Measurements from ENCODE around the gene FSTL5.
"Not testable (repeated sequence)": the region's sequence is repeated elsewhere in the genome, so short reads cannot be mapped to it uniquely, and the experiment has no call there.

FSTL5 gene

GRCh38 chr4:162163892-162164759 lies at the start of gene FSTL5:
Gene FSTL5, minus strand, starts transcription at chr4:162164000. Its CDS starts 52,604 bp downstream, at chr4:162111396.
- no peak for DNase-seq (ENCODE audit: extremely low read depth in 1 of 2, low read depth in 1 of 2)

- no peak for DNase-seq (ENCODE audit: extremely low read depth in 1 of 2, low read depth in 1 of 2)
Measured at GRCh38 chr4:162209706-162210105, 45.9 kb upstream of the FSTL5 start.

- not testable (repeated sequence) for DNase-seq (ENCODE audit: extremely low read depth in 1 of 2, low read depth in 1 of 2)
Measured at GRCh38 chr4:162203478-162203877, 39.7 kb upstream of the FSTL5 start.

- no peak for DNase-seq (ENCODE audit: extremely low read depth in 1 of 2, low read depth in 1 of 2)
Measured at GRCh38 chr4:162201673-162202072, 37.9 kb upstream of the FSTL5 start.

GRCh38 chr4:162170509-162170908 lies 6.7 kb upstream of the FSTL5 start:
- DNase-seq (ENCODE audit: extremely low read depth in 1 of 2, low read depth in 1 of 2), result no peak

GRCh38 chr4:162164906-162165510 lies 1.2 kb upstream of the FSTL5 start:
- DNase-seq (ENCODE audit: extremely low read depth in 1 of 2, low read depth in 1 of 2), result no peak

- DNase-seq (ENCODE audit: extremely low read depth in 1 of 2, low read depth in 1 of 2), result no peak
Measured at GRCh38 chr4:162162672-162163071, 1.1 kb downstream of the FSTL5 start.

GRCh38 chr4:162157241-162157640 lies 6.6 kb downstream of the FSTL5 start:
- DNase-seq (ENCODE audit: extremely low read depth in 1 of 2, low read depth in 1 of 2), result no peak

- DNase-seq (ENCODE audit: extremely low read depth in 1 of 2, low read depth in 1 of 2), result no peak
Measured at GRCh38 chr4:162154862-162155540, 8.8 kb downstream of the FSTL5 start.

- DNase-seq (ENCODE audit: extremely low read depth in 1 of 2, low read depth in 1 of 2), result no peak
Measured at GRCh38 chr4:162151850-162152249, 11.9 kb downstream of the FSTL5 start.

- no peak for DNase-seq (ENCODE audit: extremely low read depth in 1 of 2, low read depth in 1 of 2)
Measured at GRCh38 chr4:162151386-162151785, 12.4 kb downstream of the FSTL5 start.

- no peak for DNase-seq (ENCODE audit: extremely low read depth in 1 of 2, low read depth in 1 of 2)
Measured at GRCh38 chr4:162149644-162150043, 14.2 kb downstream of the FSTL5 start.

- DNase-seq (ENCODE audit: extremely low read depth in 1 of 2, low read depth in 1 of 2), result no peak
Measured at GRCh38 chr4:162140051-162140683, 23.6 kb downstream of the FSTL5 start.

- no peak for DNase-seq (ENCODE audit: extremely low read depth in 1 of 2, low read depth in 1 of 2)
Measured at GRCh38 chr4:162139412-162139811, 24.4 kb downstream of the FSTL5 start.

GRCh38 chr4:162131256-162131655 lies 32.5 kb downstream of the FSTL5 start:
- no peak for DNase-seq (ENCODE audit: extremely low read depth in 1 of 2, low read depth in 1 of 2)

- DNase-seq (ENCODE audit: extremely low read depth in 1 of 2, low read depth in 1 of 2), result no peak
Measured at GRCh38 chr4:162126729-162127128, 37.1 kb downstream of the FSTL5 start.

- DNase-seq (ENCODE audit: extremely low read depth in 1 of 2, low read depth in 1 of 2), result no peak
Measured at GRCh38 chr4:162117051-162117450, 46.7 kb downstream of the FSTL5 start.

- no peak for DNase-seq (ENCODE audit: extremely low read depth in 1 of 2, low read depth in 1 of 2)
Measured at GRCh38 chr4:162116095-162116779, 47.6 kb downstream of the FSTL5 start.

- no peak for DNase-seq (ENCODE audit: extremely low read depth in 1 of 2, low read depth in 1 of 2)
Measured at GRCh38 chr4:162115333-162115732, 48.5 kb downstream of the FSTL5 start.

GRCh38 chr4:162111078-162111477 lies 52.7 kb downstream of the FSTL5 start:
- no peak for DNase-seq (ENCODE audit: extremely low read depth in 1 of 2, low read depth in 1 of 2)
